PC-9 (cell line): ENCODE data around the gene GNLY. TPM values are rescaled to one million over a fixed set of nuclear protein-coding genes. Genes with fewer than 3 reads are reported as not detected.

Experiments used
- BruUV-seq: library from RNA; stranded (reverse); fragments of 400-500 nt; replicated peaks from 2 replicates; lab custom pipeline; 2021; lab: Mats Ljungman, UMichigan
- CTCF ChIA-PET: fragments of 300-600 bp; sonication (Branson Sonifier 250); formaldehyde crosslinking; loops from one replicate; lab custom pipeline; 2022; ENCODE audit warnings: antibody characterized with exemption; lab: Charles Lee
- POLR2A ChIA-PET: fragments of 300-600 bp; sonication (Branson Sonifier 250); formaldehyde crosslinking; loops from one replicate; lab custom pipeline; 2022; ENCODE audit warnings: antibody characterized with exemption; ENCODE audit not compliant: unreplicated experiment; lab: Charles Lee
- DNase-seq, 2 experiments: peaks; one replicate each; pipeline versions ENCODE4 v3.0.0 to v3.0.0-alpha.2; 2015 to 2022; ENCODE audit warnings: mixed read lengths in 1 of 2
- H2AFZ ChIP-seq: fragments of 200-600 bp; sonication (generic); 2 replicates; pipeline ENCODE4 v1.8.1; 2017; ENCODE audit warnings: antibody characterized with exemption
- H3F3A ChIP-seq: fragments of 200-600 bp; sonication (generic); 2 replicates; pipeline ENCODE4 v1.8.1; 2017; ENCODE audit warnings: antibody characterized with exemption, mild to moderate bottlenecking, low read depth; ENCODE audit not compliant: insufficient read depth
- H3K27ac ChIP-seq: fragments of 200-600 bp; sonication (generic); 2 replicates; pipeline ENCODE4 v1.6.1; 2016; ENCODE audit warnings: mixed run types
- H3K27me3 ChIP-seq: fragments of 200-600 bp; sonication (generic); 2 replicates; pipeline ENCODE4 v1.6.1; 2016; ENCODE audit warnings: low read depth, mixed run types; ENCODE audit not compliant: insufficient read depth
- H3K36me3 ChIP-seq: fragments of 200-600 bp; sonication (generic); 2 replicates; pipeline ENCODE4 v1.6.1; 2016; ENCODE audit warnings: low read depth, mixed run types
- H3K4me1 ChIP-seq: fragments of 200-600 bp; sonication (generic); replicated peaks from 2 replicates; pipeline ENCODE4 v1.6.1; 2016; ENCODE audit warnings: mixed run types; ENCODE audit not compliant: insufficient read depth
- H3K4me2 ChIP-seq: fragments of 200-600 bp; sonication (generic); 2 replicates; pipeline ENCODE4 v1.6.1; 2017; ENCODE audit warnings: mixed run types
- H3K4me3 ChIP-seq: fragments of 200-600 bp; sonication (generic); 2 replicates; pipeline ENCODE4 v1.6.1; 2016; ENCODE audit warnings: mixed run types
- H3K79me2 ChIP-seq: fragments of 200-600 bp; sonication (generic); 2 replicates; pipeline ENCODE4 v1.6.1; 2017; ENCODE audit warnings: low read depth, mixed run types
- H3K9me2 ChIP-seq: fragments of 200-600 bp; sonication (generic); 2 replicates; pipeline ENCODE4 v1.8.1; 2017; ENCODE audit warnings: mild to moderate bottlenecking; ENCODE audit not compliant: insufficient read depth
- H3K9me3 ChIP-seq: fragments of 200-600 bp; sonication (generic); 2 replicates; pipeline ENCODE4 v1.8.1; 2016; ENCODE audit warnings: low read depth; ENCODE audit not compliant: insufficient read depth
- H4K20me1 ChIP-seq: fragments of 200-600 bp; sonication (generic); 2 replicates; pipeline ENCODE4 v1.8.1; 2017; ENCODE audit not compliant: insufficient read depth
- EZH2 ChIP-seq: fragments of 200-600 bp; sonication (generic); IDR thresholded peaks from 2 replicates; pipeline ENCODE4 v1.8.0; 2017; ENCODE audit warnings: antibody characterized with exemption, low read depth
- intact Hi-C: fragments of 100-400 bp; cut with micrococcal nuclease; formaldehyde crosslinking; loops from one replicate; pipeline ENCODE4 v1.10.0; 2022; ENCODE audit not compliant: unreplicated experiment
- total RNA-seq: library from RNA; stranded (reverse); gene quantifications from 2 replicates; pipeline ENCODE4 v1.2.3, GENCODE V29; 2021
- TF ChIP-seq, protein P1 (sequence below): fragments of 200-600 bp; sonication (generic); conservative IDR thresholded peaks from 2 replicates; pipeline ENCODE4 v1.6.1; 2017; ENCODE audit warnings: mixed run types, antibody characterized with exemption, mild to moderate bottlenecking, moderate library complexity

Gene GNLY
- total RNA-seq, 1 experiment from 2014 or later = not detected

DNA sequence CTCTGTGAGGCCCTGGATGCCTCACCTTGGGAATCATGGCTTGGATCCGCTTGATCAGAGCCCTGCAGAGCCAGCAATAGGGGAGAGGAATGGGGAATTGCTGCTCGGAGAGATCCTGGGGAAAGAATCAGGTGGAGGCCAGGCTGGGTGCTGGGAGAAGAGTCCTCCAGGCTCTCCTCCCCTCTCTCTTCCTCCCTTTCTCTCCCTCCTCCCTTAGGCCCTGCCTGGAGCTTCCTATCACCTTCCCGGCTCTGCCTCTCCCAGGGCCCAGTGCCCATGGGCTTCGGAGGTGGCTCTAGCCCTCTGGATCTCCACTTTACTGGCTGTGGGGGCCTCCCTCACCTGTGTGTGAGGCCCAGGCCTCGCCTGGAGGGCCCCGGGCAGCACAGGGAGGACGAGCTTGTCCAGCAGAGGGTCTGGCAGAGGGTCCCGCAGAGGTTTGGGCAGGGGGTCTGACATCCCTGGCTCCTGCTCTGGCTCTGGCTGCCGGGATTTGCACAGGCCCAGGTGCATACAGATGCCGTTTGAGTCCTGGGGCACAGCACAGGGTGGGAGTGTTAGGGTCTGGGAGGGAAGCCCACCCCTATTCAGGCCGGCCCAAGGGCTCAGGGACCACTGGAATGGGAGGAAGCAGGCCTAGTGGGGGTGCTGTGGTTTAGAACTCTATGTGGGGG, 28.8 kb upstream of the GNLY start:
- H3F3A ChIP-seq = peaks cover 12% of the 10 kb centered on the region; the same call in 1 of the 2 replicates
- no peak for DNase-seq
- CTCF ChIA-PET = no interaction called here
- intact Hi-C loops = no loop called here
- H3K9me2 ChIP-seq = no peaks in the 10 kb centered on the region
- no peaks in the 10 kb centered on the region for H3K79me2 ChIP-seq
- H3K4me2 ChIP-seq = no peak overlapping the region
- no peak overlapping the region for H2AFZ ChIP-seq
- H3K27me3 ChIP-seq = no peaks in the 10 kb centered on the region
- H4K20me1 ChIP-seq = no peaks in the 10 kb centered on the region
- no peak overlapping the region for H3K27ac ChIP-seq
- no peak overlapping the region for H3K4me3 ChIP-seq
- peaks cover 26% of the 10 kb centered on the region for H3K4me1 ChIP-seq
- no peaks in the 10 kb centered on the region for H3K36me3 ChIP-seq
- BruUV-seq = no TSS peak
- TF ChIP-seq, protein P1, sequence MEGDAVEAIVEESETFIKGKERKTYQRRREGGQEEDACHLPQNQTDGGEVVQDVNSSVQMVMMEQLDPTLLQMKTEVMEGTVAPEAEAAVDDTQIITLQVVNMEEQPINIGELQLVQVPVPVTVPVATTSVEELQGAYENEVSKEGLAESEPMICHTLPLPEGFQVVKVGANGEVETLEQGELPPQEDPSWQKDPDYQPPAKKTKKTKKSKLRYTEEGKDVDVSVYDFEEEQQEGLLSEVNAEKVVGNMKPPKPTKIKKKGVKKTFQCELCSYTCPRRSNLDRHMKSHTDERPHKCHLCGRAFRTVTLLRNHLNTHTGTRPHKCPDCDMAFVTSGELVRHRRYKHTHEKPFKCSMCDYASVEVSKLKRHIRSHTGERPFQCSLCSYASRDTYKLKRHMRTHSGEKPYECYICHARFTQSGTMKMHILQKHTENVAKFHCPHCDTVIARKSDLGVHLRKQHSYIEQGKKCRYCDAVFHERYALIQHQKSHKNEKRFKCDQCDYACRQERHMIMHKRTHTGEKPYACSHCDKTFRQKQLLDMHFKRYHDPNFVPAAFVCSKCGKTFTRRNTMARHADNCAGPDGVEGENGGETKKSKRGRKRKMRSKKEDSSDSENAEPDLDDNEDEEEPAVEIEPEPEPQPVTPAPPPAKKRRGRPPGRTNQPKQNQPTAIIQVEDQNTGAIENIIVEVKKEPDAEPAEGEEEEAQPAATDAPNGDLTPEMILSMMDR = no peak
- no peak for TF ChIP-seq EZH2
- POLR2A ChIA-PET = no interaction called here
- no peaks in the 10 kb centered on the region for H3K9me3 ChIP-seq

- H3K4me2 ChIP-seq = no peak overlapping the region
- CTCF ChIA-PET = no interaction called here
- H4K20me1 ChIP-seq = no peaks in the 10 kb centered on the region
- H3K27ac ChIP-seq = no peak overlapping the region
- H3F3A ChIP-seq = peaks cover 12% of the 10 kb centered on the region; the same call in 1 of the 2 replicates
- intact Hi-C loops = no loop called here
- DNase-seq = no peak
- H3K9me2 ChIP-seq = no peaks in the 10 kb centered on the region
- BruUV-seq = no TSS peak
- no peak overlapping the region for H2AFZ ChIP-seq
- H3K36me3 ChIP-seq = no peaks in the 10 kb centered on the region
- TF ChIP-seq EZH2 = no peak
- TF ChIP-seq, protein P1 = no peak
- POLR2A ChIA-PET = no interaction called here
- no peaks in the 10 kb centered on the region for H3K27me3 ChIP-seq
- peaks cover 26% of the 10 kb centered on the region for H3K4me1 ChIP-seq
- no peak overlapping the region for H3K4me3 ChIP-seq
- H3K79me2 ChIP-seq = no peaks in the 10 kb centered on the region
- H3K9me3 ChIP-seq = no peaks in the 10 kb centered on the region
Observed at GRCh38 chr2:85666016-85666415, 28.1 kb upstream of the GNLY start.

GRCh38 chr2:85666435-85667316, 27.5 kb upstream of the GNLY start:
- H3K4me1 ChIP-seq = peaks cover 26% of the 10 kb centered on the region
- CTCF ChIA-PET = no interaction called here

More at GRCh38 chr2:85666435-85667316, 27.5 kb upstream of the GNLY start:
- no peaks in the 10 kb centered on the region for H3K9me3 ChIP-seq
- no peaks in the 10 kb centered on the region for H3K27me3 ChIP-seq
- no peak overlapping the region for H3K4me3 ChIP-seq
- no peak overlapping the region for H3K4me2 ChIP-seq
- no peak for DNase-seq
- H4K20me1 ChIP-seq = no peaks in the 10 kb centered on the region
- peaks cover 12% of the 10 kb centered on the region; the same call in 1 of the 2 replicates for H3F3A ChIP-seq
- H3K79me2 ChIP-seq = no peaks in the 10 kb centered on the region
- BruUV-seq = no TSS peak
- TF ChIP-seq, protein P1 = no peak
- no peak for TF ChIP-seq EZH2
- POLR2A ChIA-PET = no interaction called here
- H3K27ac ChIP-seq = no peak overlapping the region
- intact Hi-C loops = no loop called here
- no peaks in the 10 kb centered on the region for H3K9me2 ChIP-seq
- H2AFZ ChIP-seq = no peak overlapping the region
- H3K36me3 ChIP-seq = no peaks in the 10 kb centered on the region
